ENCODE results near the gene TWF2. TPM values are rescaled to one million over a fixed set of nuclear protein-coding genes. Genes with fewer than 3 reads are reported as not detected.

TWF2 gene
- polyA plus RNA-seq, 2 of the 4 experiments (the other 2 are of a cell fraction): 36.8 to 53.6 TPM

DNA sequence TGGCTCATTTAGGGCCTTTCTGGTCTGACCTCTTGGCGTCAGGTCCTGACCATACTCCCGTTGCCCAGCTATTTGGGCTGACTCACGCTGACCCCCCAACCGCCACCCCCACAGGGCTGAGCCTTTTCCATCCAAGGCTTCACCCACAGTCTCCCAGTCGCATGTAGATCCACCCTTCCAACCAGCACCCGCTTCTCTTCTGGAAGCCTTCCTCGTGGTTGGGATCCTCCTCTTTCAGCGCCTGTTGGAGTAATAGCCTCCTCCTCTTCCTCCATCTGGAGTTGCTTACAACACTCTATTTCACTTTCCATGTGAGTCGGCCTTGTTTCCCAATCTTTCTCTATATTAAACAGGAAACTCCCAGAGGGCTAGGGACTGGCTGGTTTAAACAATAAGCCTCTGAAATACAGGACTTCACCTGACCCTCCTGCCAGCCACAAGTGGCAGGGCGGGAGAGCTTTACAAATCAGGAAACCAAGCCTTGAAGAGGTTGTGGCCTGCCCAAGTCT, 43.1 kb downstream of the TWF2 start:
- TF ChIP-seq EP300 (IDR thresholded peaks at IDR 0.05) (no peak), NPAS2 (CRISPR knock-in tag; IDR thresholded peaks at IDR 0.05; ENCODE audit: borderline replicate concordance) (no peak), MAZ (IDR thresholded peaks at IDR 0.05; ENCODE audit: borderline replicate concordance, low read depth, low read length) (no peak), ESRRA (IDR thresholded peaks at IDR 0.05; ENCODE audit: borderline replicate concordance, low read length) (no peak), FOXS1 (CRISPR knock-in tag; IDR thresholded peaks at IDR 0.05) (no peak), RARB (CRISPR knock-in tag; IDR thresholded peaks at IDR 0.05) (no peak), PHF8 (IDR thresholded peaks at IDR 0.05; ENCODE audit: borderline replicate concordance, low read depth) (no peak), KDM1A (IDR thresholded peaks at IDR 0.05; ENCODE audit: low read depth) (no peak), SREBF2 (IDR thresholded peaks at IDR 0.05) (no peak), CBX2 (IDR thresholded peaks at IDR 0.05; ENCODE audit: borderline replicate concordance, low read depth) (no peak), POLR2AphosphoS2 (conservative IDR thresholded peaks at IDR 0.05; ENCODE audit: low read length) (no peak)
- TF ChIP-seq, protein P1, sequence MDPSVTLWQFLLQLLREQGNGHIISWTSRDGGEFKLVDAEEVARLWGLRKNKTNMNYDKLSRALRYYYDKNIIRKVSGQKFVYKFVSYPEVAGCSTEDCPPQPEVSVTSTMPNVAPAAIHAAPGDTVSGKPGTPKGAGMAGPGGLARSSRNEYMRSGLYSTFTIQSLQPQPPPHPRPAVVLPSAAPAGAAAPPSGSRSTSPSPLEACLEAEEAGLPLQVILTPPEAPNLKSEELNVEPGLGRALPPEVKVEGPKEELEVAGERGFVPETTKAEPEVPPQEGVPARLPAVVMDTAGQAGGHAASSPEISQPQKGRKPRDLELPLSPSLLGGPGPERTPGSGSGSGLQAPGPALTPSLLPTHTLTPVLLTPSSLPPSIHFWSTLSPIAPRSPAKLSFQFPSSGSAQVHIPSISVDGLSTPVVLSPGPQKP (IDR thresholded peaks at IDR 0.05; ENCODE audit: low read depth, low read length): no peak
- no peak for FAIRE-seq
- 66% methylated on average over 10 of the region's 10 CpGs for WGBS (ENCODE audit: missing lambda C conversion rate)
- H3K9me3 ChIP-seq: no peaks in the 10 kb centered on the region
- no peak for DNase-seq (ENCODE audit: low read depth in 1 of 2, low spot score in 1 of 2)
- no peak for ATAC-seq
- H3K4me1 ChIP-seq: peaks cover 31% of the 10 kb centered on the region
- ChIA-PET CTCF (interaction anchor here (4.5 kb wide), 1 partner anchor 24 kb away, joined by 24 read pairs; no protein-coding TSS in a partner anchor), POLR2A (no interaction called here)
- no peak overlapping the region for H3K4me2 ChIP-seq
- no peak overlapping the region for H3K27ac ChIP-seq
- no peak overlapping the region for H3K4me3 ChIP-seq

DNA sequence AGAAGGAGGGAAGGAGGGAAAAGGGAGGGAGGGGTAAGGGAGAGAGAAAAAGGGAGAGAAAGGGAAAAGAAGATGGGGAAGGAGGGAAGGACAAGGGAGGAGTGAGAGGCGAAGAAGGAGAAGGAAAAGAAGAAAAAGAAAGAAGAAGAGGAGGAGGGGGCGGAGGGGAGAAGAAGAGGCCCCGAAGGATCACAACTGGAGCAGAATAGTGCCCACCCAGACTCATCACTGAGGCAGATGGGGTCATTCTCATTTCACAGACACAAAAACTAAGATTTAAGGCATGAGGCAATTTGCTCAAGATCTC, 43.7 kb downstream of the TWF2 start:
- no peak for DNase-seq (ENCODE audit: low read depth in 1 of 2, low spot score in 1 of 2)
- TF ChIP-seq SMC3 (IDR thresholded peaks at IDR 0.05) (no peak), NFE2L2 (conservative IDR thresholded peaks at IDR 0.05; ENCODE audit: low read length) (no peak), ZC3H11A (IDR thresholded peaks at IDR 0.05) (no peak), RAD21 (conservative IDR thresholded peaks at IDR 0.05 in 1 of 2, IDR thresholded peaks at IDR 0.05 in 1 of 2) (no peak), POLR2A (IDR thresholded peaks at IDR 0.05; ENCODE audit: low read length) (no peak), FOXS1 (CRISPR knock-in tag; IDR thresholded peaks at IDR 0.05) (no peak), JUN (IDR thresholded peaks at IDR 0.05) (no peak), TP53 (CRISPR knock-in tag; IDR thresholded peaks at IDR 0.05) (no peak), EP300 (IDR thresholded peaks at IDR 0.05) (no peak), BHLHE40 (IDR thresholded peaks at IDR 0.05; ENCODE audit: low read depth, low read length) (no peak), ZFP36 (IDR thresholded peaks at IDR 0.05; ENCODE audit: borderline replicate concordance, partially characterized antibody) (no peak), FOSL2 (IDR thresholded peaks at IDR 0.05) (no peak), FOSL2 (CRISPR knock-in tag; IDR thresholded peaks at IDR 0.05) (no peak), ESRRA (IDR thresholded peaks at IDR 0.05; ENCODE audit: borderline replicate concordance, low read length) (no peak)
- TF ChIP-seq, protein P1 (IDR thresholded peaks at IDR 0.05; ENCODE audit: low read depth, low read length): no peak
- TF ChIP-seq, protein P2, sequence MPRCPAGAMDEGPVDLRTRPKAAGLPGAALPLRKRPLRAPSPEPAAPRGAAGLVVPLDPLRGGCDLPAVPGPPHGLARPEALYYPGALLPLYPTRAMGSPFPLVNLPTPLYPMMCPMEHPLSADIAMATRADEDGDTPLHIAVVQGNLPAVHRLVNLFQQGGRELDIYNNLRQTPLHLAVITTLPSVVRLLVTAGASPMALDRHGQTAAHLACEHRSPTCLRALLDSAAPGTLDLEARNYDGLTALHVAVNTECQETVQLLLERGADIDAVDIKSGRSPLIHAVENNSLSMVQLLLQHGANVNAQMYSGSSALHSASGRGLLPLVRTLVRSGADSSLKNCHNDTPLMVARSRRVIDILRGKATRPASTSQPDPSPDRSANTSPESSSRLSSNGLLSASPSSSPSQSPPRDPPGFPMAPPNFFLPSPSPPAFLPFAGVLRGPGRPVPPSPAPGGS (IDR thresholded peaks at IDR 0.05): no peak
- TF ChIP-seq, protein P3, sequence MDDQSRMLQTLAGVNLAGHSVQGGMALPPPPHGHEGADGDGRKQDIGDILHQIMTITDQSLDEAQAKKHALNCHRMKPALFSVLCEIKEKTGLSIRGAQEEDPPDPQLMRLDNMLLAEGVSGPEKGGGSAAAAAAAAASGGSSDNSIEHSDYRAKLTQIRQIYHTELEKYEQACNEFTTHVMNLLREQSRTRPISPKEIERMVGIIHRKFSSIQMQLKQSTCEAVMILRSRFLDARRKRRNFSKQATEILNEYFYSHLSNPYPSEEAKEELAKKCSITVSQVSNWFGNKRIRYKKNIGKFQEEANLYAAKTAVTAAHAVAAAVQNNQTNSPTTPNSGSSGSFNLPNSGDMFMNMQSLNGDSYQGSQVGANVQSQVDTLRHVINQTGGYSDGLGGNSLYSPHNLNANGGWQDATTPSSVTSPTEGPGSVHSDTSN (IDR thresholded peaks at IDR 0.05): no peak
- TF ChIP-seq, protein P4, sequence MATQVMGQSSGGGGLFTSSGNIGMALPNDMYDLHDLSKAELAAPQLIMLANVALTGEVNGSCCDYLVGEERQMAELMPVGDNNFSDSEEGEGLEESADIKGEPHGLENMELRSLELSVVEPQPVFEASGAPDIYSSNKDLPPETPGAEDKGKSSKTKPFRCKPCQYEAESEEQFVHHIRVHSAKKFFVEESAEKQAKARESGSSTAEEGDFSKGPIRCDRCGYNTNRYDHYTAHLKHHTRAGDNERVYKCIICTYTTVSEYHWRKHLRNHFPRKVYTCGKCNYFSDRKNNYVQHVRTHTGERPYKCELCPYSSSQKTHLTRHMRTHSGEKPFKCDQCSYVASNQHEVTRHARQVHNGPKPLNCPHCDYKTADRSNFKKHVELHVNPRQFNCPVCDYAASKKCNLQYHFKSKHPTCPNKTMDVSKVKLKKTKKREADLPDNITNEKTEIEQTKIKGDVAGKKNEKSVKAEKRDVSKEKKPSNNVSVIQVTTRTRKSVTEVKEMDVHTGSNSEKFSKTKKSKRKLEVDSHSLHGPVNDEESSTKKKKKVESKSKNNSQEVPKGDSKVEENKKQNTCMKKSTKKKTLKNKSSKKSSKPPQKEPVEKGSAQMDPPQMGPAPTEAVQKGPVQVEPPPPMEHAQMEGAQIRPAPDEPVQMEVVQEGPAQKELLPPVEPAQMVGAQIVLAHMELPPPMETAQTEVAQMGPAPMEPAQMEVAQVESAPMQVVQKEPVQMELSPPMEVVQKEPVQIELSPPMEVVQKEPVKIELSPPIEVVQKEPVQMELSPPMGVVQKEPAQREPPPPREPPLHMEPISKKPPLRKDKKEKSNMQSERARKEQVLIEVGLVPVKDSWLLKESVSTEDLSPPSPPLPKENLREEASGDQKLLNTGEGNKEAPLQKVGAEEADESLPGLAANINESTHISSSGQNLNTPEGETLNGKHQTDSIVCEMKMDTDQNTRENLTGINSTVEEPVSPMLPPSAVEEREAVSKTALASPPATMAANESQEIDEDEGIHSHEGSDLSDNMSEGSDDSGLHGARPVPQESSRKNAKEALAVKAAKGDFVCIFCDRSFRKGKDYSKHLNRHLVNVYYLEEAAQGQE (IDR thresholded peaks at IDR 0.05): no peak
- 72% methylated on average over 3 of the region's 3 CpGs for WGBS (ENCODE audit: missing lambda C conversion rate)
- no peak overlapping the region for H3K27ac ChIP-seq
- H3K4me1 ChIP-seq: peaks cover 31% of the 10 kb centered on the region
- H3K4me2 ChIP-seq: no peak overlapping the region
- ATAC-seq: no peak
- FAIRE-seq: no peak
- H3K4me3 ChIP-seq: no peak overlapping the region
- POLR2A ChIA-PET: interaction anchor here (0.6 kb wide), 1 partner anchor 210 kb away, joined by 3 read pairs; no protein-coding TSS in a partner anchor
- H3K9me3 ChIP-seq: no peaks in the 10 kb centered on the region
- CTCF ChIA-PET: interaction anchor here (4.5 kb wide), 1 partner anchor 25 kb away, joined by 24 read pairs; no protein-coding TSS in a partner anchor

Measured in A549 (cell line).